Adipocyte (in vitro differentiated cells): ENCODE results near the gene CLHC1.
"Not testable (repeated sequence)": the region's sequence is repeated elsewhere in the genome, so short reads cannot be mapped to it uniquely, and the experiment has no call there.

Source experiments
- DNase-seq: peaks from one replicate; pipeline ENCODE4 v3.0.0-alpha.2; 2015; ENCODE audit warnings: low read depth
- H3K27me3 ChIP-seq: replicated peaks from 2 replicates; pipeline ENCODE4 v1.7.0; 2013; ENCODE audit warnings: mild to moderate bottlenecking, low read length, moderate library complexity; ENCODE audit not compliant: control insufficient read depth, insufficient read depth
- H3K36me3 ChIP-seq: 2 replicates; pipeline ENCODE4 v1.7.0; 2013; ENCODE audit warnings: low read length, mild to moderate bottlenecking, moderate library complexity; ENCODE audit not compliant: control insufficient read depth, insufficient read depth, severe bottlenecking
- H3K4me1 ChIP-seq: 2 replicates; pipeline ENCODE4 v1.7.0; 2013; ENCODE audit warnings: mild to moderate bottlenecking, low read length, moderate library complexity; ENCODE audit not compliant: control insufficient read depth, insufficient read depth
- H3K4me3 ChIP-seq: 2 replicates; pipeline ENCODE4 v1.7.0; 2013; ENCODE audit warnings: mild to moderate bottlenecking, low read length, moderate library complexity
- H3K9ac ChIP-seq: 2 replicates; pipeline ENCODE4 v1.7.0; 2013; ENCODE audit warnings: mild to moderate bottlenecking, low read length, moderate library complexity
- H3K9me3 ChIP-seq: 2 replicates; pipeline ENCODE4 v1.7.0; 2013; ENCODE audit warnings: mild to moderate bottlenecking, low read length, moderate library complexity; ENCODE audit not compliant: control insufficient read depth

Gene CLHC1

GRCh38 chr2:55147531-55147930 is 84.6 kb downstream of the CLHC1 start:
- no peak overlapping the region for H3K4me3 ChIP-seq

GRCh38 chr2:55147041-55147440 is 85.1 kb downstream of the CLHC1 start:
- Histone ChIP-seq H3K27me3 (no peaks in the 10 kb centered on the region), H3K4me3 (no peak overlapping the region), H3K4me1 (peaks cover 8% of the 10 kb centered on the region), H3K9me3 (no peaks in the 10 kb centered on the region), H3K36me3 (no peaks in the 10 kb centered on the region), H3K9ac (no peak overlapping the region)
- no peak for DNase-seq

More at GRCh38 chr2:55147531-55147930, 84.6 kb downstream of the CLHC1 start:
- Histone ChIP-seq H3K9ac (no peak overlapping the region), H3K36me3 (no peaks in the 10 kb centered on the region), H3K9me3 (no peaks in the 10 kb centered on the region), H3K4me1 (peaks cover 11% of the 10 kb centered on the region), H3K27me3 (no peaks in the 10 kb centered on the region)
- no peak for DNase-seq

- no peak overlapping the region for H3K4me3 ChIP-seq
- peaks cover 8% of the 10 kb centered on the region for H3K4me1 ChIP-seq
- DNase-seq, result no peak
- H3K36me3 ChIP-seq, result no peaks in the 10 kb centered on the region
- no peaks in the 10 kb centered on the region for H3K9me3 ChIP-seq
- no peaks in the 10 kb centered on the region for H3K27me3 ChIP-seq
- H3K9ac ChIP-seq, result no peak overlapping the region
Measured at GRCh38 chr2:55146263-55146662, 85.8 kb downstream of the CLHC1 start.

- Histone ChIP-seq H3K4me1 (peaks cover 8% of the 10 kb centered on the region), H3K9me3 (no peaks in the 10 kb centered on the region), H3K36me3 (no peaks in the 10 kb centered on the region), H3K27me3 (no peaks in the 10 kb centered on the region), H3K9ac (no peak overlapping the region), H3K4me3 (no peak overlapping the region)
- DNase-seq, result no peak
Measured at GRCh38 chr2:55144922-55145820, 86.9 kb downstream of the CLHC1 start.

- H3K9ac ChIP-seq, H3K9me3 ChIP-seq, DNase-seq: not testable (repeated sequence)
Measured at GRCh38 chr2:55143706-55144105, 88.4 kb downstream of the CLHC1 start.

GRCh38 chr2:55142518-55142917 is 89.6 kb downstream of the CLHC1 start:
- no peaks in the 10 kb centered on the region for H3K27me3 ChIP-seq
- no peak for DNase-seq

More at GRCh38 chr2:55143706-55144105, 88.4 kb downstream of the CLHC1 start:
- H3K4me3 ChIP-seq, H3K36me3 ChIP-seq, H3K27me3 ChIP-seq: not testable (repeated sequence)
- H3K4me1 ChIP-seq, result peaks cover 16% of the 10 kb centered on the region

GRCh38 chr2:55141572-55142413 is 90.3 kb downstream of the CLHC1 start:
- peaks cover 10% of the 10 kb centered on the region for H3K4me1 ChIP-seq
- DNase-seq, result no peak
- no peaks in the 10 kb centered on the region for H3K36me3 ChIP-seq
- H3K27me3 ChIP-seq, result no peaks in the 10 kb centered on the region
- no peak overlapping the region for H3K9ac ChIP-seq
- no peaks in the 10 kb centered on the region for H3K9me3 ChIP-seq
- no peak overlapping the region for H3K4me3 ChIP-seq

More at GRCh38 chr2:55142518-55142917, 89.6 kb downstream of the CLHC1 start:
- no peak overlapping the region for H3K4me3 ChIP-seq
- no peaks in the 10 kb centered on the region for H3K36me3 ChIP-seq
- no peak overlapping the region for H3K9ac ChIP-seq
- H3K4me1 ChIP-seq, result peaks cover 10% of the 10 kb centered on the region
- no peaks in the 10 kb centered on the region for H3K9me3 ChIP-seq

GRCh38 chr2:55140316-55141219 is 91.5 kb downstream of the CLHC1 start:
- H3K9ac ChIP-seq, result no peak overlapping the region
- no peak for DNase-seq
- no peaks in the 10 kb centered on the region for H3K36me3 ChIP-seq
- H3K27me3 ChIP-seq, result no peaks in the 10 kb centered on the region
- H3K4me1 ChIP-seq, result peaks cover 10% of the 10 kb centered on the region
- H3K4me3 ChIP-seq, result no peak overlapping the region
- no peaks in the 10 kb centered on the region for H3K9me3 ChIP-seq

GRCh38 chr2:55139305-55139704 is 92.8 kb downstream of the CLHC1 start:
- no peak overlapping the region for H3K4me3 ChIP-seq
- H3K36me3 ChIP-seq, result no peaks in the 10 kb centered on the region
- no peak overlapping the region for H3K9ac ChIP-seq
- H3K9me3 ChIP-seq, result no peaks in the 10 kb centered on the region
- H3K27me3 ChIP-seq, result no peaks in the 10 kb centered on the region
- no peak for DNase-seq
- H3K4me1 ChIP-seq, result peaks cover 15% of the 10 kb centered on the region

GRCh38 chr2:55138882-55139229 is 93.2 kb downstream of the CLHC1 start:
- H3K9ac ChIP-seq, result no peak overlapping the region
- H3K9me3 ChIP-seq, result no peaks in the 10 kb centered on the region
- no peaks in the 10 kb centered on the region for H3K27me3 ChIP-seq
- DNase-seq, result no peak
- H3K36me3 ChIP-seq, result no peaks in the 10 kb centered on the region
- H3K4me1 ChIP-seq, result peaks cover 19% of the 10 kb centered on the region
- H3K4me3 ChIP-seq, result no peak overlapping the region
